Heart left ventricle (tissue), 13 donors: ENCODE results near the gene TJP2.

ENCODE experiments used
- CTCF ChIP-seq, 12 donors: fragments of 200-600 bp; sonication (generic) in 4 of 12; IDR thresholded peaks; one replicate each; pipeline versions ENCODE4 v1.5.0 to v1.8.0; 2018 to 2022; ENCODE audit warnings: antibody characterized with exemption in 12 of 12, mild to moderate bottlenecking in 5 of 12
- POLR2A ChIP-seq, 2 donors: fragments of 450-650 bp; IDR thresholded peaks; one replicate each; pipeline ENCODE4 v1.6.1; 2017; ENCODE audit warnings: antibody characterized with exemption in 2 of 2, mild to moderate bottlenecking in 2 of 2, moderate library complexity in 2 of 2
- donor health status: ischemic (EF 13 %, LVEDD 7.1; RV severe dilation, severe dysfunction).
- donor health status: DM: no; HTN: yes; CAD: no.
- donor health status: DM: no; HTN: no; CAD: no.
- donor health status: ischemic (EF 25% LVEDD 6.9; RV normal size, moderate dysfunction).
- donor health status: ischemic (EF 25% LVEDD 5.7; RV mildly dilated, moderate dysfunction).
- donor health status: ischemic (EF 35%, LVEDD 5.7; RV mildly dilated, moderate dysfunction).
- donor health status: nonischemic (EF 11% LVEDD 7.7; RV severe dilation, severe dysfunction).
- donor health status: DM: yes; HTN: yes; CAD: no.
- donor health status: PGD.
- donor health status: ischemic (EF 29% LVEDD 5.4; RV normal size, mild dysfunction).
- donor health status: nonischemic (EF 23%, LVEDD 6.1; RV moderate dilation, normal function).

- TF ChIP-seq POLR2A (IDR thresholded peaks at IDR 0.05) (no peak), CTCF (IDR thresholded peaks at IDR 0.05) (no peak)
Measured at GRCh38 chr9:69198521-69199220, 24.6 kb downstream of the TJP2 start.
